HCT116 (cell line): ENCODE results near the gene TEX22. TPM values are rescaled to one million over a fixed set of nuclear protein-coding genes. Genes with fewer than 3 reads are reported as not detected.

Experiments
- ATAC-seq: fragments of 200-7000 bp; cut with Tn5 transposase; 2 replicates; pipeline ENCODE4 v1.9.1; 2020; ENCODE audit warnings: mild to moderate bottlenecking, moderate library complexity
- BruUV-seq: library from RNA; stranded (reverse); fragments of 400-500 nt; replicated peaks from 2 replicates; lab custom pipeline; 2021; lab: Mats Ljungman, UMichigan
- CTCF ChIA-PET: fragments of 300-600 bp; sonication (Branson Sonifier 250); formaldehyde crosslinking; loops from one replicate; lab custom pipeline; 2021; ENCODE audit warnings: antibody characterized with exemption; lab: Charles Lee
- POLR2A ChIA-PET: fragments of 300-600, 350-600 bp; sonication (Branson Sonifier 250); formaldehyde crosslinking; loops from one replicate; lab custom pipeline; 2021; ENCODE audit warnings: antibody characterized with exemption; lab: Charles Lee
- RAD21 ChIA-PET, 2 experiments: fragments of 300-600 bp; sonication (Branson Sonifier 250); formaldehyde crosslinking; loops; one replicate each; lab custom pipeline; 2023; ENCODE audit warnings: low total read pairs in 2 of 2; ENCODE audit not compliant: uncharacterized antibody in 2 of 2, unreplicated experiment in 2 of 2, low non-redundant PET in 1 of 2; lab: Charles Lee
- DNase-seq: peaks from one replicate; pipeline ENCODE4 v3.0.0-alpha.2; 2010; ENCODE audit warnings: low read depth, low spot score
- H2AFZ ChIP-seq: fragments of 200-600 bp; shearing (Covaris generic), sonication (generic); 2 replicates; pipeline ENCODE4 v1.6.1; 2017; ENCODE audit warnings: low read depth, mixed run types, mixed read lengths, antibody characterized with exemption, low read length; ENCODE audit not compliant: poor library complexity, severe bottlenecking
- H3K27ac ChIP-seq: 2 replicates; pipeline ENCODE4 v1.5.1; 2012; ENCODE audit warnings: low read depth, low read length
- H3K27me3 ChIP-seq: fragments of 200-600 bp; sonication (generic); 2 replicates; pipeline ENCODE4 v1.6.1; 2016; ENCODE audit warnings: mixed run types, low read length, mixed read lengths; ENCODE audit not compliant: insufficient read depth
- H3K36me3 ChIP-seq, 2 experiments: fragments of 200-500 bp in 1 of 2; fragments of 200-600 bp in 1 of 2; sonication (Bioruptor generic) in 1 of 2; sonication (generic) in 1 of 2; 2 replicates each; pipeline versions ENCODE4 v1.5.1 to v1.6.1; 2014 to 2016; ENCODE audit warnings: low read length in 2 of 2, inconsistent platforms in 1 of 2, mixed read lengths in 1 of 2, mixed run types in 1 of 2; ENCODE audit not compliant: insufficient read depth in 2 of 2, control insufficient read depth in 1 of 2
- H3K4me1 ChIP-seq, 2 experiments: fragments of 200-600 bp in 1 of 2; sonication (generic) in 1 of 2; 2 replicates each; pipeline versions ENCODE4 v1.5.1 to v1.6.1; 2012 to 2017; ENCODE audit warnings: low read length in 2 of 2, inconsistent platforms in 1 of 2, mild to moderate bottlenecking in 1 of 2, mixed read lengths in 1 of 2, mixed run types in 1 of 2, moderate library complexity in 1 of 2; ENCODE audit not compliant: insufficient read depth in 2 of 2, control insufficient read depth in 1 of 2
- H3K4me2 ChIP-seq: fragments of 200-600 bp; sonication (generic); 2 replicates; pipeline ENCODE4 v1.6.1; 2017; ENCODE audit warnings: mixed run types, low read length, mixed read lengths
- H3K4me3 ChIP-seq, 2 experiments: fragments of 200-600 bp in 1 of 2; sonication (generic) in 1 of 2; replicated peaks in 1 of 2; 2 replicates each; pipeline ENCODE4 v1.5.1; 2011 to 2016; ENCODE audit warnings: low read length in 2 of 2, control low read depth in 1 of 2, low read depth in 1 of 2, mild to moderate bottlenecking in 1 of 2, mixed read lengths in 1 of 2, mixed run types in 1 of 2
- H3K79me2 ChIP-seq: fragments of 200-600 bp; sonication (generic); 2 replicates; pipeline ENCODE4 v1.6.1; 2017; ENCODE audit warnings: mild to moderate bottlenecking, mixed run types, low read length, moderate library complexity, mixed read lengths; ENCODE audit not compliant: insufficient read depth
- H3K9ac ChIP-seq: fragments of 200-600 bp; sonication (generic); 2 replicates; pipeline ENCODE4 v1.6.1; 2016; ENCODE audit warnings: low read length, mixed read lengths
- H3K9me2 ChIP-seq: fragments of 200-600 bp; sonication (generic), shearing (Covaris generic); 2 replicates; pipeline ENCODE4 v1.6.1; 2017; ENCODE audit warnings: mixed run types, mild to moderate bottlenecking, moderate library complexity; ENCODE audit not compliant: insufficient read depth
- H3K9me3 ChIP-seq, 2 experiments: fragments of 200-500 bp in 1 of 2; fragments of 200-600 bp in 1 of 2; sonication (Bioruptor generic) in 1 of 2; sonication (generic) in 1 of 2; 2 replicates each; pipeline ENCODE4 v1.6.1; 2014 to 2017; ENCODE audit warnings: low read length in 2 of 2, mixed read lengths in 2 of 2, inconsistent platforms in 1 of 2, low read depth in 1 of 2, mild to moderate bottlenecking in 1 of 2, mixed run types in 1 of 2, moderate library complexity in 1 of 2; ENCODE audit not compliant: control insufficient read depth in 1 of 2, insufficient read depth in 1 of 2
- H4K20me1 ChIP-seq: fragments of 200-600 bp; sonication (generic), shearing (Covaris generic); 2 replicates; pipeline ENCODE4 v1.6.1; 2017; ENCODE audit warnings: mixed run types, mild to moderate bottlenecking, moderate library complexity; ENCODE audit not compliant: insufficient read depth
- CBX3 ChIP-seq: IDR thresholded peaks from 2 replicates; pipeline ENCODE4 v1.6.1; 2012; ENCODE audit warnings: low read depth
- CEBPB ChIP-seq: IDR thresholded peaks from 2 replicates; pipeline ENCODE4 v1.6.1; 2012; ENCODE audit warnings: low read depth
- EGR1 ChIP-seq: IDR thresholded peaks from 2 replicates; pipeline ENCODE4 v1.6.1; 2012; ENCODE audit warnings: low read depth
- ELF1 ChIP-seq: IDR thresholded peaks from 2 replicates; pipeline ENCODE4 v1.6.1; 2012; ENCODE audit warnings: low read depth, borderline replicate concordance
- EZH2 ChIP-seq: fragments of 200-600 bp; sonication (generic); IDR thresholded peaks from 2 replicates; pipeline ENCODE4 v1.6.1; 2017; ENCODE audit warnings: antibody characterized with exemption, mixed run types
- FOSL1 ChIP-seq: IDR thresholded peaks from 2 replicates; pipeline ENCODE4 v1.6.1; 2012; ENCODE audit warnings: low read depth
- JUND ChIP-seq: IDR thresholded peaks from 2 replicates; pipeline ENCODE4 v1.6.1; 2012
- POLR2A ChIP-seq: IDR thresholded peaks from 2 replicates; pipeline ENCODE4 v1.7.0; 2011; ENCODE audit warnings: borderline replicate concordance; ENCODE audit not compliant: insufficient read depth, insufficient read length; ENCODE audit errors: extremely low read depth
- POLR2AphosphoS5 ChIP-seq: IDR thresholded peaks from 2 replicates; pipeline ENCODE4 v1.6.1; 2011; ENCODE audit warnings: mild to moderate bottlenecking, low read depth, low read length, moderate library complexity
- RAD21 ChIP-seq: IDR thresholded peaks from 2 replicates; pipeline ENCODE4 v1.6.1; 2012; ENCODE audit warnings: low read depth, mild to moderate bottlenecking
- REST ChIP-seq: IDR thresholded peaks from 2 replicates; pipeline ENCODE4 v1.6.1; 2012; ENCODE audit warnings: low read depth
- SIN3A ChIP-seq: IDR thresholded peaks from 2 replicates; pipeline ENCODE4 v1.6.1; 2012; ENCODE audit warnings: low read depth
- SP1 ChIP-seq: IDR thresholded peaks from 2 replicates; pipeline ENCODE4 v1.6.1; 2012; ENCODE audit warnings: low read depth
- SRF ChIP-seq: IDR thresholded peaks from 2 replicates; pipeline ENCODE4 v1.6.1; 2012; ENCODE audit warnings: low read depth
- YY1 ChIP-seq: IDR thresholded peaks from 2 replicates; pipeline ENCODE4 v1.6.1; 2011; ENCODE audit warnings: low read length, low read depth, moderate library complexity, mild to moderate bottlenecking; ENCODE audit not compliant: insufficient replicate concordance; ENCODE audit errors: extremely low read depth
- ZFX ChIP-seq: fragments of 450-650 bp; IDR thresholded peaks from 2 replicates; pipeline ENCODE4 v1.6.1; 2017
- ZNF274 ChIP-seq: fragments of 200-500 bp; sonication (Bioruptor generic); IDR thresholded peaks from 2 replicates; pipeline ENCODE4 v1.6.1; 2014; ENCODE audit warnings: mild to moderate bottlenecking, low read depth, low read length, inconsistent platforms
- intact Hi-C: fragments of 100-400 bp; cut with micrococcal nuclease; formaldehyde crosslinking; loops from 2 replicates; pipeline ENCODE4 v1.10.0; 2022
- total RNA-seq: library from RNA; stranded (reverse); gene quantifications from one replicate; pipeline ENCODE4 v1.2.1, GENCODE V29; 2021; ENCODE audit not compliant: unreplicated experiment
- TF ChIP-seq, protein P1 (sequence below): IDR thresholded peaks from 2 replicates; pipeline ENCODE4 v1.6.1; 2012
- TF ChIP-seq, protein P2 (sequence below): IDR thresholded peaks from 2 replicates; pipeline ENCODE4 v1.6.1; 2012
- TF ChIP-seq, protein P3 (sequence below): IDR thresholded peaks from 2 replicates; pipeline ENCODE4 v1.6.1; 2011; ENCODE audit warnings: mild to moderate bottlenecking, low read length, moderate library complexity; ENCODE audit not compliant: insufficient replicate concordance; ENCODE audit errors: extremely low read depth

TEX22 gene
- total RNA-seq, 1 experiment from 2014 or later, result 3.8 TPM

- Histone ChIP-seq H3K4me1 (peaks cover 20 to 40% of the 10 kb centered on the region in 2 experiments), H3K36me3 (peaks cover 4 to 16% of the 10 kb centered on the region in 2 experiments; a peak in 3 of 4 replicates), H3K4me3 (no peak overlapping the region), H3K9me2 (no peaks in the 10 kb centered on the region), H3K9ac (no peak overlapping the region), H3K4me2 (no peak overlapping the region), H2AFZ (no peak overlapping the region), H3K79me2 (peaks cover 94% of the 10 kb centered on the region), H3K9me3 (no peaks in the 10 kb centered on the region), H4K20me1 (peaks cover 16% of the 10 kb centered on the region), H3K27me3 (no peaks in the 10 kb centered on the region), H3K27ac (no peak overlapping the region)
- BruUV-seq, result no TSS peak
- ChIA-PET RAD21 (no interaction called here), POLR2A (no interaction called here), CTCF (no interaction called here)
- no peak for TF ChIP-seq SP1
- no peak for TF ChIP-seq REST
- TF ChIP-seq RAD21, result no peak
- TF ChIP-seq SIN3A, result no peak
- TF ChIP-seq POLR2AphosphoS5, result no peak
- TF ChIP-seq ZNF274, result no peak
- TF ChIP-seq, protein P1, sequence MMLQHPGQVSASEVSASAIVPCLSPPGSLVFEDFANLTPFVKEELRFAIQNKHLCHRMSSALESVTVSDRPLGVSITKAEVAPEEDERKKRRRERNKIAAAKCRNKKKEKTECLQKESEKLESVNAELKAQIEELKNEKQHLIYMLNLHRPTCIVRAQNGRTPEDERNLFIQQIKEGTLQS, result no peak
- TF ChIP-seq CEBPB, result no peak
- TF ChIP-seq ELF1, result no peak
- no peak for TF ChIP-seq FOSL1
- no peak for TF ChIP-seq POLR2A
- TF ChIP-seq YY1, result no peak
- no peak for TF ChIP-seq CBX3
- no peak for TF ChIP-seq EGR1
- TF ChIP-seq, protein P2, sequence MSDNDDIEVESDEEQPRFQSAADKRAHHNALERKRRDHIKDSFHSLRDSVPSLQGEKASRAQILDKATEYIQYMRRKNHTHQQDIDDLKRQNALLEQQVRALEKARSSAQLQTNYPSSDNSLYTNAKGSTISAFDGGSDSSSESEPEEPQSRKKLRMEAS, result no peak
- no peak for TF ChIP-seq EZH2
- no peak for TF ChIP-seq ZFX
- TF ChIP-seq, protein P3, sequence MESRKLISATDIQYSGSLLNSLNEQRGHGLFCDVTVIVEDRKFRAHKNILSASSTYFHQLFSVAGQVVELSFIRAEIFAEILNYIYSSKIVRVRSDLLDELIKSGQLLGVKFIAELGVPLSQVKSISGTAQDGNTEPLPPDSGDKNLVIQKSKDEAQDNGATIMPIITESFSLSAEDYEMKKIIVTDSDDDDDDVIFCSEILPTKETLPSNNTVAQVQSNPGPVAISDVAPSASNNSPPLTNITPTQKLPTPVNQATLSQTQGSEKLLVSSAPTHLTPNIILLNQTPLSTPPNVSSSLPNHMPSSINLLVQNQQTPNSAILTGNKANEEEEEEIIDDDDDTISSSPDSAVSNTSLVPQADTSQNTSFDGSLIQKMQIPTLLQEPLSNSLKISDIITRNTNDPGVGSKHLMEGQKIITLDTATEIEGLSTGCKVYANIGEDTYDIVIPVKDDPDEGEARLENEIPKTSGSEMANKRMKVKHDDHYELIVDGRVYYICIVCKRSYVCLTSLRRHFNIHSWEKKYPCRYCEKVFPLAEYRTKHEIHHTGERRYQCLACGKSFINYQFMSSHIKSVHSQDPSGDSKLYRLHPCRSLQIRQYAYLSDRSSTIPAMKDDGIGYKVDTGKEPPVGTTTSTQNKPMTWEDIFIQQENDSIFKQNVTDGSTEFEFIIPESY, result no peak
- TF ChIP-seq SRF, result no peak
- TF ChIP-seq JUND, result no peak
- ATAC-seq, result no peak
- intact Hi-C loops, result no loop called here
- no peak for DNase-seq
Measured at GRCh38 chr14:105426416-105427130, 28.2 kb downstream of the TEX22 start.
